GM23338 (cell line): ENCODE results near the gene MRPL57. TPM values are rescaled to one million over a fixed set of nuclear protein-coding genes. Genes with fewer than 3 reads are reported as not detected.

ENCODE experiments used
- ATAC-seq: fragments of 200-7000 bp; cut with Tn5 transposase; 3 replicates; pipeline ENCODE4 v1.9.1; 2020
- DNase-seq: peaks from one replicate; pipeline ENCODE4 v3.0.0-alpha.2; 2015; ENCODE audit warnings: low spot score
- H2AFZ ChIP-seq: fragments of 200-600 bp; sonication (generic); 2 replicates; pipeline ENCODE4 v1.8.0; 2016; ENCODE audit warnings: antibody characterized with exemption, mild to moderate bottlenecking, moderate library complexity
- H3F3A ChIP-seq: fragments of 200-600 bp; sonication (generic); replicated peaks from 2 replicates; pipeline ENCODE4 v1.8.0; 2017; ENCODE audit warnings: antibody characterized with exemption, mixed run types, low read depth
- H3K27ac ChIP-seq: fragments of 200-600 bp; sonication (generic); 2 replicates; pipeline ENCODE4 v1.6.1; 2016; ENCODE audit warnings: low read depth
- H3K27me3 ChIP-seq: fragments of 200-600 bp; sonication (generic); 2 replicates; pipeline ENCODE4 v1.8.0; 2016; ENCODE audit warnings: mild to moderate bottlenecking, mixed run types, moderate library complexity; ENCODE audit not compliant: insufficient read depth
- H3K36me3 ChIP-seq: fragments of 200-600 bp; sonication (generic); 2 replicates; pipeline ENCODE4 v1.8.0; 2016; ENCODE audit warnings: mild to moderate bottlenecking; ENCODE audit not compliant: insufficient read depth
- H3K4me1 ChIP-seq: fragments of 200-600 bp; sonication (generic); 2 replicates; pipeline ENCODE4 v1.8.0; 2016; ENCODE audit warnings: mild to moderate bottlenecking, moderate library complexity; ENCODE audit not compliant: insufficient read depth
- H3K4me2 ChIP-seq: fragments of 200-600 bp; sonication (generic); 2 replicates; pipeline ENCODE4 v1.7.1; 2017; ENCODE audit warnings: mixed run types
- H3K4me3 ChIP-seq: fragments of 200-600 bp; sonication (generic); 2 replicates; pipeline ENCODE4 v1.6.1; 2016; ENCODE audit warnings: mixed run types
- H3K79me2 ChIP-seq: fragments of 200-600 bp; sonication (generic); replicated peaks from 2 replicates; pipeline ENCODE4 v1.8.0; 2017; ENCODE audit warnings: mild to moderate bottlenecking; ENCODE audit not compliant: insufficient read depth
- H3K9me2 ChIP-seq: fragments of 200-600 bp; sonication (generic); 2 replicates; pipeline ENCODE4 v1.8.0; 2017; ENCODE audit not compliant: insufficient read depth
- H4K20me1 ChIP-seq: fragments of 200-600 bp; sonication (generic); replicated peaks from 2 replicates; pipeline ENCODE4 v1.8.0; 2017; ENCODE audit warnings: mild to moderate bottlenecking; ENCODE audit not compliant: insufficient read depth
- H3K27ac Mint-ChIP-seq: 2 replicates; pipeline ENCODE4 v1.8.0; 2020; ENCODE audit warnings: inconsistent platforms, mild to moderate bottlenecking, moderate library complexity, mixed read lengths
- H3K27me3 Mint-ChIP-seq: 3 replicates; pipeline ENCODE4 v1.8.0; 2022; ENCODE audit warnings: low read depth, mild to moderate bottlenecking, moderate library complexity, mixed read lengths, inconsistent platforms; ENCODE audit not compliant: insufficient read depth, poor library complexity
- H3K36me3 Mint-ChIP-seq: 3 replicates; pipeline ENCODE4 v1.8.0; 2021; ENCODE audit warnings: low read depth, mild to moderate bottlenecking, inconsistent platforms, moderate library complexity, mixed read lengths
- H3K4me1 Mint-ChIP-seq: 3 replicates; pipeline ENCODE4 v1.8.0; 2020; ENCODE audit warnings: mild to moderate bottlenecking, inconsistent platforms, mixed read lengths
- H3K4me3 Mint-ChIP-seq: 3 replicates; pipeline ENCODE4 v1.8.0; 2021; ENCODE audit warnings: moderate library complexity, mild to moderate bottlenecking, inconsistent platforms, mixed read lengths
- H3K9me3 Mint-ChIP-seq: 3 replicates; pipeline ENCODE4 v1.8.0; 2020; ENCODE audit warnings: moderate library complexity, mild to moderate bottlenecking, inconsistent platforms, mixed read lengths
- CREB1 ChIP-seq: fragments of 250-450 bp; sonication (Bioruptor Pico); IDR thresholded peaks from 2 replicates; pipeline ENCODE4 v1.5.0; 2020; ENCODE audit warnings: low read depth, mild to moderate bottlenecking, moderate library complexity
- CTCF ChIP-seq, 2 experiments: fragments of 200-600 bp in 1 of 2; sonication (generic) in 1 of 2; conservative IDR thresholded peaks; 2 replicates each; pipeline versions ENCODE4 v1.5.1 to v1.6.1; 2016 to 2017; ENCODE audit warnings: antibody characterized with exemption in 2 of 2, low read depth in 2 of 2, mild to moderate bottlenecking in 2 of 2, moderate library complexity in 1 of 2
- EZH2 ChIP-seq: fragments of 200-600 bp; sonication (generic); IDR thresholded peaks from one replicate; pipeline ENCODE4 v1.8.0; 2017; ENCODE audit warnings: antibody characterized with exemption, mild to moderate bottlenecking, low read depth; ENCODE audit not compliant: unreplicated experiment
- EZH2phosphoT487 ChIP-seq: fragments of 200-600 bp; sonication (generic); IDR thresholded peaks from one replicate; pipeline ENCODE4 v1.8.1; 2018; ENCODE audit warnings: antibody characterized with exemption; ENCODE audit not compliant: unreplicated experiment
- JUNB ChIP-seq: IDR thresholded peaks from one replicate; pipeline ENCODE4 v1.6.1; 2016; ENCODE audit warnings: antibody characterized with exemption; ENCODE audit not compliant: unreplicated experiment
- NANOG ChIP-seq: IDR thresholded peaks from 2 replicates; pipeline ENCODE4 v1.6.1; 2016; ENCODE audit warnings: antibody characterized with exemption, borderline replicate concordance
- POLR2AphosphoS5 ChIP-seq: IDR thresholded peaks from 2 replicates; pipeline ENCODE4 v1.6.1; 2016; ENCODE audit warnings: antibody characterized with exemption, low read depth
- REST ChIP-seq: IDR thresholded peaks from one replicate; pipeline ENCODE4 v1.6.1; 2018; ENCODE audit warnings: antibody characterized with exemption; ENCODE audit not compliant: unreplicated experiment
- STAT1 ChIP-seq: IDR thresholded peaks from one replicate; pipeline ENCODE4 v1.6.1; 2016; ENCODE audit warnings: antibody characterized with exemption; ENCODE audit not compliant: unreplicated experiment
- ZNF114 ChIP-seq: fragments of 250-450 bp; sonication (Bioruptor Pico); IDR thresholded peaks from 2 replicates; pipeline ENCODE4 v1.5.0; 2020; ENCODE audit warnings: mild to moderate bottlenecking, moderate library complexity
- ZNF331 ChIP-seq: fragments of 250-450 bp; sonication (Bioruptor Pico); IDR thresholded peaks from 2 replicates; pipeline ENCODE4 v1.5.0; 2020; ENCODE audit warnings: low read depth, mild to moderate bottlenecking, moderate library complexity
- polyA plus RNA-seq: library from polyadenylated mRNA; unstranded; fragments of >200 nt; fragmentation: Nextera tagmentation; extraction: Ambion mirVana; gene quantifications from 2 replicates; pipeline ENCODE4 v1.2.1, GENCODE V29; 2016
- total RNA-seq: library from RNA; depleted of rRNA; stranded (reverse); fragments of >200 nt; shearing (Covaris generic); gene quantifications from 2 replicates; pipeline ENCODE4 v1.2.3, GENCODE V29; 2014
- TF ChIP-seq, protein P1 (sequence below): IDR thresholded peaks from 2 replicates; pipeline ENCODE4 v1.6.1; 2016; ENCODE audit warnings: antibody characterized with exemption

MRPL57 gene
- total and polyA plus RNA-seq, 2 experiments from 2014 or later: 41.6 to 110 TPM

- H3K27me3 ChIP-seq: no peaks in the 10 kb centered on the region
- H3K4me3 ChIP-seq: no peak overlapping the region
- peaks cover 32% of the 10 kb centered on the region for H3K9me3 Mint-ChIP-seq
- no peak overlapping the region for H3K27ac Mint-ChIP-seq
- H3K27me3 Mint-ChIP-seq: peaks cover 8% of the 10 kb centered on the region
- H3K79me2 ChIP-seq: no peaks in the 10 kb centered on the region
- H3F3A ChIP-seq: no peaks in the 10 kb centered on the region
- H3K4me1 Mint-ChIP-seq: 0 out of 3 replicates have a peak, but pooled peaks cover 2% of the 10 kb centered on the region
- no peak overlapping the region for H3K4me2 ChIP-seq
- H4K20me1 ChIP-seq: no peaks in the 10 kb centered on the region
- H3K4me1 ChIP-seq: no peaks in the 10 kb centered on the region
- no peak; the same call in 2 of the 3 replicates for ATAC-seq
- TF ChIP-seq STAT1 (no peak), EZH2 (no peak), JUNB (no peak), REST (no peak), EZH2phosphoT487 (no peak), ZNF331 (CRISPR knock-in tag) (no peak), CTCF (conservative IDR thresholded peaks at IDR 0.05; ENCODE audit: low read depth in 2 of 2) (no peak), POLR2AphosphoS5 (no peak), CREB1 (CRISPR knock-in tag) (no peak), NANOG (no peak), ZNF114 (no peak)
- TF ChIP-seq, protein P1, sequence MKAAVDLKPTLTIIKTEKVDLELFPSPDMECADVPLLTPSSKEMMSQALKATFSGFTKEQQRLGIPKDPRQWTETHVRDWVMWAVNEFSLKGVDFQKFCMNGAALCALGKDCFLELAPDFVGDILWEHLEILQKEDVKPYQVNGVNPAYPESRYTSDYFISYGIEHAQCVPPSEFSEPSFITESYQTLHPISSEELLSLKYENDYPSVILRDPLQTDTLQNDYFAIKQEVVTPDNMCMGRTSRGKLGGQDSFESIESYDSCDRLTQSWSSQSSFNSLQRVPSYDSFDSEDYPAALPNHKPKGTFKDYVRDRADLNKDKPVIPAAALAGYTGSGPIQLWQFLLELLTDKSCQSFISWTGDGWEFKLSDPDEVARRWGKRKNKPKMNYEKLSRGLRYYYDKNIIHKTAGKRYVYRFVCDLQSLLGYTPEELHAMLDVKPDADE: no peak
- H2AFZ ChIP-seq: peak overlapping the region; percentile 95
- H3K27ac ChIP-seq: no peak overlapping the region
- H3K4me3 Mint-ChIP-seq: no peak overlapping the region
- peak; percentile 24 for DNase-seq
- H3K9me2 ChIP-seq: no peaks in the 10 kb centered on the region
- H3K36me3 Mint-ChIP-seq: peaks cover 16% of the 10 kb centered on the region
- H3K36me3 ChIP-seq: no peaks in the 10 kb centered on the region
Measured at GRCh38 chr13:21216332-21216731, 39.9 kb downstream of the MRPL57 start.
